Neural crest cell (in vitro differentiated cells): ENCODE results near the gene SMARCE1. TPM values are rescaled to one million over a fixed set of nuclear protein-coding genes. Genes with fewer than 3 reads are reported as not detected.

Source experiments
- DNase-seq: peaks from one replicate; pipeline ENCODE4 v3.0.0; 2021; ENCODE audit warnings: low read depth, mixed read lengths, low spot score
- H3K27ac Mint-ChIP-seq: one replicate; pipeline ENCODE4 v1.8.0; 2021; ENCODE audit warnings: mild to moderate bottlenecking, mixed read lengths; ENCODE audit not compliant: unreplicated experiment
- H3K27me3 Mint-ChIP-seq: 2 replicates; pipeline ENCODE4 v1.8.0; 2021; ENCODE audit warnings: low read depth, mild to moderate bottlenecking, mixed read lengths
- H3K36me3 Mint-ChIP-seq: 2 replicates; pipeline ENCODE4 v1.8.0; 2021; ENCODE audit warnings: low read depth, mild to moderate bottlenecking, mixed read lengths
- H3K4me1 Mint-ChIP-seq: 2 replicates; pipeline ENCODE4 v1.8.0; 2021; ENCODE audit warnings: mixed read lengths
- H3K4me3 Mint-ChIP-seq: one replicate; pipeline ENCODE4 v1.8.0; 2021; ENCODE audit warnings: mild to moderate bottlenecking, mixed read lengths
- H3K9me3 Mint-ChIP-seq: 2 replicates; pipeline ENCODE4 v1.8.0; 2021; ENCODE audit warnings: mixed read lengths
- CTCF ChIP-seq: fragments of 200-600 bp; sonication (generic); conservative IDR thresholded peaks from 2 replicates; pipeline ENCODE4 v1.5.0; 2021; ENCODE audit warnings: antibody characterized with exemption, mild to moderate bottlenecking
- total RNA-seq: library from RNA; stranded (reverse); gene quantifications from 2 replicates; pipeline ENCODE4 v1.2.1, GENCODE V29; 2021

SMARCE1 gene
- total RNA-seq, 1 donor from 2014 or later, result 205 TPM

- no peak overlapping the region for H3K4me3 Mint-ChIP-seq
- DNase-seq, result no peak
- no peaks in the 10 kb centered on the region for H3K4me1 Mint-ChIP-seq
- no peak for TF ChIP-seq CTCF
- H3K27ac Mint-ChIP-seq, result no peak overlapping the region
- H3K27me3 Mint-ChIP-seq, result peaks cover 11% of the 10 kb centered on the region
- H3K9me3 Mint-ChIP-seq, result no peaks in the 10 kb centered on the region
- H3K36me3 Mint-ChIP-seq, result no peaks in the 10 kb centered on the region
Measured at GRCh38 chr17:40687106-40687505, 39.5 kb upstream of the SMARCE1 start.

GRCh38 chr17:40686192-40686591, 38.6 kb upstream of the SMARCE1 start:
- H3K4me1 Mint-ChIP-seq, result no peaks in the 10 kb centered on the region
- no peak for TF ChIP-seq CTCF
- peaks cover 16% of the 10 kb centered on the region for H3K27me3 Mint-ChIP-seq
- no peaks in the 10 kb centered on the region for H3K9me3 Mint-ChIP-seq
- H3K36me3 Mint-ChIP-seq, result no peaks in the 10 kb centered on the region
- H3K27ac Mint-ChIP-seq, result no peak overlapping the region
- no peak overlapping the region for H3K4me3 Mint-ChIP-seq
- DNase-seq, result no peak

- Mint-ChIP-seq H3K9me3 (no peaks in the 10 kb centered on the region), H3K4me3 (no peak overlapping the region), H3K27ac (no peak overlapping the region), H3K4me1 (no peaks in the 10 kb centered on the region), H3K27me3 (peaks cover 57% of the 10 kb centered on the region), H3K36me3 (no peaks in the 10 kb centered on the region)
- TF ChIP-seq CTCF, result no peak
- no peak for DNase-seq
Measured at GRCh38 chr17:40680998-40681397, 33.4 kb upstream of the SMARCE1 start.

- no peak for TF ChIP-seq CTCF
- no peak for DNase-seq
- Mint-ChIP-seq H3K4me3 (no peak overlapping the region), H3K9me3 (no peaks in the 10 kb centered on the region), H3K27ac (no peak overlapping the region), H3K4me1 (no peaks in the 10 kb centered on the region), H3K27me3 (peaks cover 70% of the 10 kb centered on the region), H3K36me3 (no peaks in the 10 kb centered on the region)
Measured at GRCh38 chr17:40679523-40679907, 31.9 kb upstream of the SMARCE1 start.

- DNase-seq, result no peak
- peaks cover 72% of the 10 kb centered on the region for H3K27me3 Mint-ChIP-seq
- H3K4me3 Mint-ChIP-seq, result no peak overlapping the region
- no peaks in the 10 kb centered on the region for H3K36me3 Mint-ChIP-seq
- no peaks in the 10 kb centered on the region for H3K9me3 Mint-ChIP-seq
- H3K27ac Mint-ChIP-seq, result no peak overlapping the region
- no peak for TF ChIP-seq CTCF
- no peaks in the 10 kb centered on the region for H3K4me1 Mint-ChIP-seq
Measured at GRCh38 chr17:40678902-40679522, 31.4 kb upstream of the SMARCE1 start.
